Stomach (tissue), 9 donors: ENCODE results near the gene SLC25A51. TPM values are rescaled to one million over a fixed set of nuclear protein-coding genes. Genes with fewer than 3 reads are reported as not detected.
A peak's percentile ranks its signal among the peaks of the same experiment; 100 is the strongest.

Experiments used
- DNase-seq, 2 donors: peaks; one replicate each; pipeline versions ENCODE4 v3.0.0 to v3.0.0-alpha.2; 2013 to 2019
- H3K27ac ChIP-seq, 5 donors: fragments of 200-600 bp in 4 of 5; sonication (generic) in 4 of 5; one replicate each; pipeline ENCODE4 v1.5.1; 2013 to 2019; ENCODE audit warnings: mild to moderate bottlenecking in 1 of 5, moderate library complexity in 1 of 5
- H3K27me3 ChIP-seq, 3 donors: fragments of 200-600 bp; sonication (generic); one replicate each; pipeline ENCODE4 v1.5.1; 2017 to 2019; ENCODE audit warnings: mixed run types in 1 of 3
- H3K36me3 ChIP-seq, 4 donors: fragments of 200-600 bp; sonication (generic); 1 replicate in 3 of 4; 2 replicates in 1 of 4; pipeline ENCODE4 v1.5.1; 2016 to 2019
- H3K4me1 ChIP-seq, 4 donors: fragments of 200-600 bp; sonication (generic); one replicate each; pipeline ENCODE4 v1.5.1; 2016 to 2019
- H3K4me3 ChIP-seq, 4 donors: fragments of 200-600 bp; sonication (generic) in 3 of 4; one replicate each; pipeline ENCODE4 v1.5.1; 2016 to 2019; ENCODE audit warnings: mild to moderate bottlenecking in 1 of 4
- H3K9me3 ChIP-seq, 4 donors: fragments of 200-600 bp; sonication (generic); one replicate each; pipeline ENCODE4 v1.5.1; 2016 to 2019
- EP300 ChIP-seq: sonication (generic); formaldehyde crosslinking; IDR thresholded peaks from one replicate; pipeline ENCODE4 v1.6.1; 2017; ENCODE audit warnings: antibody characterized with exemption
- POLR2A ChIP-seq, 4 donors: fragments of 450-650 bp; IDR thresholded peaks; one replicate each; pipeline ENCODE4 v1.6.1; 2016; ENCODE audit warnings: antibody characterized with exemption in 4 of 4, control low read depth in 2 of 4, mild to moderate bottlenecking in 1 of 4, moderate library complexity in 1 of 4
- POLR2AphosphoS5 ChIP-seq, 3 donors: sonication (generic); formaldehyde crosslinking; IDR thresholded peaks; one replicate each; pipeline ENCODE4 v1.6.1; 2016; ENCODE audit warnings: antibody characterized with exemption in 3 of 3
- WGBS, 5 donors: extraction: QIAGEN DNeasy Blood & Tissue Kit in 3 of 5; methylation state at CpG; one replicate each; pipeline versions ENCODE4 v1.1.5 to v1.1.7; 2013 to 2018; 5-methylcytosine and 5-hydroxymethylcytosine counted together
- intact Hi-C: fragments of 100-400 bp; cut with DNase I; formaldehyde crosslinking; loops from one replicate; pipeline ENCODE4 v1.15.1; 2023; ENCODE audit warnings: low total_unique reads
- polyA plus RNA-seq, 3 donors: library from polyadenylated mRNA; stranded (reverse); fragments of 200-250 nt; gene quantifications; one replicate each; pipeline ENCODE4 v1.2.3, GENCODE V29; 2013
- total RNA-seq, 5 donors: library from RNA; depleted of rRNA; stranded (reverse); fragments of >200 nt; gene quantifications; one replicate each; pipeline versions ENCODE4 v1.1.0 to v1.2.3, GENCODE V29; 2014 to 2016
- TF ChIP-seq, protein P1 (sequence below), 7 experiments: fragments of 450-650 bp in 4 of 7; fragments of 200-600 bp in 3 of 7; sonication (generic) in 3 of 7; IDR thresholded peaks; one replicate each; pipeline ENCODE4 v1.5.1; 2016 to 2019; ENCODE audit warnings: antibody characterized with exemption in 7 of 7, control low read depth in 2 of 7, mild to moderate bottlenecking in 1 of 7
- donor health status: healthy with polysubstance abuse.
- donor health status: Bipolar disorder and iron deficiency.
- donor health status: healthy.

The SLC25A51 gene
- total and polyA plus RNA-seq, 8 donors = 3.5 to 41.5 (median 9.8) TPM

DNA sequence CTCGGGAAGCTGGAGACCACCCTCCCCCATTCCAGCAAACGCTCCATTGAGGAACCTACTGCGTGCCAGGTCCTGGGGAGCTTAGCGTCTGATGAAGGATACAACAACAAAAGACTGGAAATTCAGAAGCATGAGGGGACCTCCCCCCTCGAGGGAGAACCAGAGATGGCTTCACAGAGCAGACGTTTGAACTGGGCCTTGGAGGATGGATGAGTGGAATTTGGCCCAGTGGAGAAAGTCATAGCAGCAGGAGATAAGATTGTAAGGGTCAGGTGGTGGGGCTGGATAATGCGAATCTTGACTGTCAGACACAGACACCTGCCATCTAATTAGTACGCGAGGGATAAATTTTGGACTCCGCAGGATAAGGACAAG is 1.2 kb upstream of the SLC25A51 start:
- peaks cover 10 to 35% (median 31%) of the 10 kb centered on the region in 4 donors for H3K4me1 ChIP-seq
- intact Hi-C loops = no loop called here
- DNase-seq = no peak

DNA sequence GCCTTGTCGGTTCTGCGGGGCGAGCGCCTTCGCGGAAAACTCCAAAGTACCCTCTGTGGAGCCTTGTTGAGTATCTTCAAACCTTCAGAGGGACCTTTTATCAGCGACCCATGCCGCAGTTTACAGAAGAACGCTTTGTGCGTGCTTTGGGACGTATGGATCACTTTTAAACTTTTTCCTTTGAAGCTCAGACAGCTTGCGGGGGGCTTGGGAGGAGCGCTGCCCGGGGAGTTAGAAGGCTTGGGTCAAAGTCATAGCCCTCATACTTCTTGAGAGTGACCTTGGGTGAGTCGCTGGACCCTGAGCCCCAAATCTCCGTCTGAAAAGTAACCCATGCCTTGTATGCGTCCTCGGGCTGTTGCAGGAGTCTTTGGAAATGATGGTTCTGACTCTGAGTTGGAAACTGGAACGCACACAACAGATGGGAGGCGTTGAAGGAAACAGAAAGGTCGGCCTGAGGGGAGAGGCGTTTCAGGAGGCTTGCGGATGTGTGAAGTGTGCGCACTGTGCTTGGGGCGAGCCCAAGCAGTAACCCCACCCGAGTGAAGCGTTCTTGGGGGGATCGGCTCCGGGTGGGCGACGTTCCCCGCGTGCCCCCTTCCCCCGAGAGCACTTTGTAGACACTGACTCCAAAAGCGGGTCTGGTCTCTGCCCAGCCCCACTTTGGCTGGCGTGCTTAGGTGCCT is 661 bp upstream of the SLC25A51 start:
- Histone ChIP-seq H3K27me3 (no peaks in the 10 kb centered on the region), H3K4me1 (peaks cover 10 to 35% (median 31%) of the 10 kb centered on the region in 4 donors), H3K4me3 (peak overlapping the region; percentile 81 to 98 (median 96)), H3K36me3 (peaks cover 0 to 9% (median under 1%) of the 10 kb centered on the region in 4 donors), H3K9me3 (no peaks in the 10 kb centered on the region), H3K27ac (peak overlapping the region; percentile 89 to 94 (median 91))
- 13 to 26% (median 15%) methylated on average over 33 to 36 of the region's 36 CpGs for WGBS, 5 donors
- intact Hi-C loops = no loop called here
- TF ChIP-seq POLR2AphosphoS5 (IDR thresholded peaks at IDR 0.05) = no peak
- TF ChIP-seq, protein P1, sequence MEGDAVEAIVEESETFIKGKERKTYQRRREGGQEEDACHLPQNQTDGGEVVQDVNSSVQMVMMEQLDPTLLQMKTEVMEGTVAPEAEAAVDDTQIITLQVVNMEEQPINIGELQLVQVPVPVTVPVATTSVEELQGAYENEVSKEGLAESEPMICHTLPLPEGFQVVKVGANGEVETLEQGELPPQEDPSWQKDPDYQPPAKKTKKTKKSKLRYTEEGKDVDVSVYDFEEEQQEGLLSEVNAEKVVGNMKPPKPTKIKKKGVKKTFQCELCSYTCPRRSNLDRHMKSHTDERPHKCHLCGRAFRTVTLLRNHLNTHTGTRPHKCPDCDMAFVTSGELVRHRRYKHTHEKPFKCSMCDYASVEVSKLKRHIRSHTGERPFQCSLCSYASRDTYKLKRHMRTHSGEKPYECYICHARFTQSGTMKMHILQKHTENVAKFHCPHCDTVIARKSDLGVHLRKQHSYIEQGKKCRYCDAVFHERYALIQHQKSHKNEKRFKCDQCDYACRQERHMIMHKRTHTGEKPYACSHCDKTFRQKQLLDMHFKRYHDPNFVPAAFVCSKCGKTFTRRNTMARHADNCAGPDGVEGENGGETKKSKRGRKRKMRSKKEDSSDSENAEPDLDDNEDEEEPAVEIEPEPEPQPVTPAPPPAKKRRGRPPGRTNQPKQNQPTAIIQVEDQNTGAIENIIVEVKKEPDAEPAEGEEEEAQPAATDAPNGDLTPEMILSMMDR (IDR thresholded peaks at IDR 0.05) = no peak
- TF ChIP-seq POLR2A (IDR thresholded peaks at IDR 0.05) = no peak
- no peak for TF ChIP-seq EP300
- DNase-seq = peak in 1 of 2 donors; percentile 73

More for the DNA sequence above, 1.2 kb upstream of the SLC25A51 start:
- WGBS, 5 donors = 63 to 74% (median 68%) methylated on average over 10 of the region's 10 CpGs
- H3K36me3 ChIP-seq = peaks cover 0 to 6% (median 0%) of the 10 kb centered on the region in 4 donors
- H3K4me3 ChIP-seq = peak overlapping the region; percentile 81 to 98 (median 96)
- TF ChIP-seq POLR2AphosphoS5 (IDR thresholded peaks at IDR 0.05) (no peak), POLR2A (IDR thresholded peaks at IDR 0.05) (no peak), EP300 (no peak)
- TF ChIP-seq, protein P1 (IDR thresholded peaks at IDR 0.05) = no peak
- H3K9me3 ChIP-seq = no peaks in the 10 kb centered on the region
- peak overlapping the region in 4 of 5 donors; percentile 89 to 94 (median 92) for H3K27ac ChIP-seq
- no peaks in the 10 kb centered on the region for H3K27me3 ChIP-seq

DNA sequence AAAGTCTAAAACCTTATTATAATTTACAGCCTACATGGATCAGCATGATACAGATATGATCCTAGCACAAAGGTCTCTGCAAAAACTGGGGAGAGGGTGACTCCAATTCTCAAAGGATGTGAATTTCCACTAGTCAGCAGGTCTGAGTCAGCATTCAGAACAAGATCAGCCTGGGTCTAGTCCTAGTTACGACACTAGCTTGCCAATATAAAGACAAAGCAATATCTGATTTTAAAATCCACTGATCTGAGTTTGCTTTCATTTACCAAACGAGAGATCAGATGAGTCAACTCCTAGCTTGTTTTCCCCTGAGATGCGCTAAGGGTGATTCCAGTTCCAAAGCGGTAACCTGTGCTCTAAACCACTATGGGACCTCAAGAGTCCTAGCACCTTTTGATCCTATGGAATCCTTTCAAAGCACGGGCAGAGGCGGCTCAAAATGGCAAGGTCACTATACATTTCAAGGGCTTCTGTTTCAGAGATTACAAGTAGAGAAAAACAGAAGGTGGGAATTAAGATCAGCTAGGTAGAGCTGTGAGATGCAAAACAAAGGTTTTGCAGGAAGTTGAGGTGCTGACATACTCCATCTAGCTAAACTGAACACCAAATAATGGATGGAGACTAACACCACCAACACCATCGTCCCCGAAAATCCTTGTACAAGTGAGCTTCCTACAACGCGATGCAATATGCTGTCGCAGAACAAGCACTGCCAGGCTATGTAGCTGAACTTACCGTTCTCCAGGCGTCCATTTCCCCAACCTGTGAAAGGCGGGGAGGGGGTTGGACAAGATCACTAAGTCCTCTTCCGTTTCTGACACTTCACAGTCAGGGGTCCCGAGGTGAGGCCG is 906 bp downstream of the SLC25A51 start:
- TF ChIP-seq POLR2A (IDR thresholded peaks at IDR 0.05) = no peak
- TF ChIP-seq EP300 = no peak
- no peak for TF ChIP-seq POLR2AphosphoS5 (IDR thresholded peaks at IDR 0.05)
- TF ChIP-seq, protein P1 (IDR thresholded peaks at IDR 0.05) = no peak
- intact Hi-C loops = no loop called here
- peak in 1 of 2 donors; percentile 28 for DNase-seq
- Histone ChIP-seq H3K36me3 (peaks cover 15 to 24% (median 16%) of the 10 kb centered on the region in 4 donors), H3K27me3 (no peaks in the 10 kb centered on the region), H3K4me3 (peak overlapping the region; percentile 81 to 98 (median 96)), H3K27ac (peak overlapping the region; percentile 89 to 94 (median 91)), H3K4me1 (peaks cover 10 to 35% (median 31%) of the 10 kb centered on the region in 4 donors), H3K9me3 (no peaks in the 10 kb centered on the region)
- WGBS, 5 donors = 4 to 8% (median 4%) methylated on average over 15 to 17 of the region's 17 CpGs

DNA sequence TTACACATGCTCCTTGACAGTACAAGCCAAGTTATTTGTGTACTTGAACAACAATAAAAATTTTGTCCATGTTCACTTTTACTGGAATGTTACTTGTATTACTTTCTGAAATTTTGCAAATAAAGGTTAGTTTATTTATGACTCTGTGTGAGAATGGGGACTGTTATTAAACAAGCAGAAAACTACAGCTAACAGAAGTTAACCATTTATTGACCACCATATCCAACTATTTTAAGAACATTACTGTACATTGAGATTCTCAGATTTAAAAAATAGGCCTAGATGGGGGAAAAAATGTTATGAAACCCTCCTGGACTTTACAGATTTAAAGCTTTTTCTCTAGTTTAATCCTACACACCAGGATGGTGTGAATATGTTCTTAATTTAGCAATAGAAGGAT is 1.8 kb downstream of the SLC25A51 start:
- no peak for TF ChIP-seq POLR2A (IDR thresholded peaks at IDR 0.05)
- TF ChIP-seq, protein P1 (IDR thresholded peaks at IDR 0.05) = no peak
- no peak for TF ChIP-seq POLR2AphosphoS5 (IDR thresholded peaks at IDR 0.05)
- TF ChIP-seq EP300 = no peak
- peaks cover 18 to 33% (median 25%) of the 10 kb centered on the region in 4 donors for H3K36me3 ChIP-seq
- intact Hi-C loops = no loop called here
- DNase-seq = no peak
- H3K27me3 ChIP-seq = no peaks in the 10 kb centered on the region
- H3K9me3 ChIP-seq = no peaks in the 10 kb centered on the region
- peak overlapping the region in 1 of 4 donors; percentile 96 for H3K4me3 ChIP-seq
- H3K4me1 ChIP-seq = peaks cover 10 to 35% (median 31%) of the 10 kb centered on the region in 4 donors
- H3K27ac ChIP-seq = no peak overlapping the region
